ENCODE measurements around the gene CDS1.

The CDS1 gene

DNA sequence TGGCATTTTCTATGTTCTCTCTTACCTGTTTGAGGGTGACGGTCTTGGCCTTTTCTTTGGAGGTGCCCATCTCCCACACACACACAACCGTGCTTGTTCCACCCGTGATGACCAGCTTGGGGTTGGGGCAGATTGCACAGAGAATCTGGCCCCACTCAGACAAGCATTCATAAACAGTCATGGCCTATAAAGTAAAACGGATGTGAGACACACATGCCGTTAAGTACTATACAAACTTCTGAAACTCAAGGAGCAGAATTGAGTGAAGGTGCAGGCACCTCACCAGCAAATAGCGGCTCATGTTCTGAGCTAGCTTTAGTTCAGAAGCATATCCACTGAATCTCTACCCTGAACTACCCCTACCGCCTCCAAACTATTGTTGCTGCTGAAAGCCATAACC is 107.6 kb downstream of the CDS1 start:
- TF ChIP-seq, protein P1, sequence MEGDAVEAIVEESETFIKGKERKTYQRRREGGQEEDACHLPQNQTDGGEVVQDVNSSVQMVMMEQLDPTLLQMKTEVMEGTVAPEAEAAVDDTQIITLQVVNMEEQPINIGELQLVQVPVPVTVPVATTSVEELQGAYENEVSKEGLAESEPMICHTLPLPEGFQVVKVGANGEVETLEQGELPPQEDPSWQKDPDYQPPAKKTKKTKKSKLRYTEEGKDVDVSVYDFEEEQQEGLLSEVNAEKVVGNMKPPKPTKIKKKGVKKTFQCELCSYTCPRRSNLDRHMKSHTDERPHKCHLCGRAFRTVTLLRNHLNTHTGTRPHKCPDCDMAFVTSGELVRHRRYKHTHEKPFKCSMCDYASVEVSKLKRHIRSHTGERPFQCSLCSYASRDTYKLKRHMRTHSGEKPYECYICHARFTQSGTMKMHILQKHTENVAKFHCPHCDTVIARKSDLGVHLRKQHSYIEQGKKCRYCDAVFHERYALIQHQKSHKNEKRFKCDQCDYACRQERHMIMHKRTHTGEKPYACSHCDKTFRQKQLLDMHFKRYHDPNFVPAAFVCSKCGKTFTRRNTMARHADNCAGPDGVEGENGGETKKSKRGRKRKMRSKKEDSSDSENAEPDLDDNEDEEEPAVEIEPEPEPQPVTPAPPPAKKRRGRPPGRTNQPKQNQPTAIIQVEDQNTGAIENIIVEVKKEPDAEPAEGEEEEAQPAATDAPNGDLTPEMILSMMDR (IDR thresholded peaks at IDR 0.05; ENCODE audit: extremely low read depth, missing control alignments): no peak
- no peak for DNase-seq (ENCODE audit: low spot score)

DNA sequence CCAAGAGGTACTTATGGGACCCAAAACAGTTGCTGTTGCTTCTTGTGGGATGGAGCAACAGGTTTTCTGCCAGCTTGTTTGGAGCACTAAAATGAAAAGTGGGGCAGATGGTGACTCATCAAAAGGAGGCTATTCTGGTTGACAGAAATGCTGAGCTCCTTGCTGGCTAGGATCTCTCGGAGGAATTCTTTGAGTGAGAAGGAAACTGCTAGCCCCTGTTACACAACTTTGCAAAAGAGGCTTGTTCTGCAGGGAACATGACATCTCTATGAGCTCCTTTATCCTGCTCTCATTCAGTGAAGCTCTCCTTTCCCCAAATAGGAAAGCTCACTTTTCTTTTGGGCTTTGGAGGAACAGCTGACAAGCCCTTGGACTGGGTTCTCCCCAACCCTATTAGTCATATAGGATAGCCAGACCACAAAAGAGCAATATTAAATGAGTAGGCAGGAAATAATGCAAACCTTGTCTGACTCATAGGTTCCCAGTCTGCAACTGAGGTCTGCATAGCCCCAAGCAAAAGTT is 108.3 kb downstream of the CDS1 start:
- TF ChIP-seq, protein P1 (IDR thresholded peaks at IDR 0.05; ENCODE audit: extremely low read depth, missing control alignments): no peak
- no peak for DNase-seq (ENCODE audit: low spot score)

DNA sequence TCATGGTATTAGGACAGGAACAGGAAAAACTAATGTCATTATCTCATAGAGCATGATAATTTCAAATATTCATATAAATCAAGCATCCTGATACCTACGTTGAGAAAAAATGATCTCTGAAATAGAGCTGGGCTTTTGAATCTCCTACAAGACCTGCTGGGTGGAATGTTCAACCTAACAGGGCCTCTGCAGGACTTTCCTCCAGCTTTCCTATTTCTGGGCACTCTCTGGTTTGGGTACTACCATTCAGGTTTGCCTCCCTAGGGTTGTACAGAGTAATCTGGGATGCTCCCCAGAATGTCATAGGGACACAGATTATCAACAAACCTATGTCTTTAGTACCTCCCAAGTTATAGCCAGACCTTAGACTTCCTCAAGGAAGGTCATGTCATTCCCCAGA is 108.9 kb downstream of the CDS1 start:
- TF ChIP-seq, protein P1 (IDR thresholded peaks at IDR 0.05; ENCODE audit: extremely low read depth, missing control alignments): no peak
- DNase-seq (ENCODE audit: low spot score): no peak

DNA sequence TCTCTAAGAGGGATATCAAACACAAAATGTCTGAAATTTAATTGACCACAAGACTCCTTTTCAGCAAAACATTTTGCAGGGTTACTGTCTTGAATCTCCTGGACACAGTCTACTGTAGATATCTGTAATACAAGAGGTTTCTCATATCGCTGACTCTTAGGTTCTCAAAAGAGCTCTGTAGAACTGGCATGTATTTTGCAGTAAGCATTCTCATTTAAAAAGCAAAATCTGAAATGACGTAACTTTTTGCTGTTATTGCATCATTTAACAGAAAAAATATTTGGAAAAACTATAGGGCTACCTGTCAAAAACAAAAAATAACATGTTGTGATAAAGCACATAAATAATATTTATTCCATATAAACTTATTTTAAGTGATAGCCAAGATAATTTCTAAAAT is 114.2 kb downstream of the CDS1 start:
- no peak for DNase-seq (ENCODE audit: low spot score)
- TF ChIP-seq, protein P1 (IDR thresholded peaks at IDR 0.05; ENCODE audit: extremely low read depth, missing control alignments): no peak

DNA sequence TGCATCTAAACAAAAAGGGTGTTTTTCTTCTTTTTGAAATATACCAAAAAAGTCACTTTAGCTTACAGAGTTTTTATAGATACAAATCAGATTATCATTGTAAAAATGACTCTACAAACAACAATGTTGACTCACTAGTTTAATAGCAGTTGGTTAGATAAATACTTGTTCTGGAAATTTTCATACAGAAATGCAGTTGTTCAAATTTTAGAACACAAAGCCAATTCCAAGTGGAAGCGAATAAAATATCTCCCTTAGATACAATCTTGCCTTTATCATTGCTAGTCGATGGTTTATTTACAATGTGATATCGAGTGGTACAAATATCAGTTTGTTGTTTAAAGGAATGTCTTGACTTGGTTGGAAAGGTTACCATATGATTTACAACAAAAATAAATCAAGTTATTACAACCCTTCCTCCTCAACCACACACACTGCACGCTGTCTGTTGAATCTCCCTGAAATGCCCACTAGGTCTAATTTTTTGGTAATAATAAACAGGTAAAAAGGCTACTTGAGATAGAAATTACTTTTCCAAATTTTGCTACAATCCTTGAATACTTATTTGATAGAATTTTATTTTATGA is 114.8 kb downstream of the CDS1 start:
- no peak for DNase-seq (ENCODE audit: low spot score)
- TF ChIP-seq, protein P1 (IDR thresholded peaks at IDR 0.05; ENCODE audit: extremely low read depth, missing control alignments): no peak

DNA sequence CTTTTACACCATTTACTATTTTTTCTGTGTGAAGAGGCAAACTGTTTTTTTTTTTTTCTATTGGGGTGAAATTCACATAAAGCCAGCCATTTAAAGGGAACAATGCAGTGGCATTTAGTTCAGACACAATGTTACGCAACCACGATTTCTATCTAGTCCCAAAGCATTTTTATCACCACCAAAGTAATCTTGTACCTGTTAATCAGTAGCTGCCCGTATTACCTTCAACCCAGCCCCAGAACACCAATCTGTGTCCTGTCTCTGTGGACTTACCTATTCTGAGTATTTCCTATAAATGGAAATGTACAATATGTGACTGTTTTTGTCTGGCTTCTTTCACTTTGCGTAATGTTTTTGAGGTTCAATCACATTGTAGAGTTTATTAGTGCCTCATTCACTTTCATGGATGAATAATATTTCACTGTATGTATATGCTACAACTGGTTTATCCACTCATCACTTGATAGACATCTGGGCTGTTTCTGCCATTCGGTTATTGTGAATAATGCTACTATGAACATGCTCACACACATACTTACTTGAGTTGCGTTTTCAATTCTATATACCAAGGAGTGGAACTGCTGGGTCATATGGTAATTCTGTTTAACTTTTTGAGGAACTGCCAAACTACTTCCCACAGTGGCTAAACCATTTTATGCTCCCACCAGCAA is 116.2 kb downstream of the CDS1 start:
- no peak for DNase-seq (ENCODE audit: low spot score)
- TF ChIP-seq, protein P1 (IDR thresholded peaks at IDR 0.05; ENCODE audit: extremely low read depth, missing control alignments): no peak

Measured in GM20000 (cell line).